Measurements from ENCODE around the gene NOTCH1. TPM values are rescaled to one million over a fixed set of nuclear protein-coding genes. Genes with fewer than 3 reads are reported as not detected.

NOTCH1 gene
- total and polyA plus RNA-seq, 11 donors, result 8.0 to 47.3 (median 20.3) TPM

DNA sequence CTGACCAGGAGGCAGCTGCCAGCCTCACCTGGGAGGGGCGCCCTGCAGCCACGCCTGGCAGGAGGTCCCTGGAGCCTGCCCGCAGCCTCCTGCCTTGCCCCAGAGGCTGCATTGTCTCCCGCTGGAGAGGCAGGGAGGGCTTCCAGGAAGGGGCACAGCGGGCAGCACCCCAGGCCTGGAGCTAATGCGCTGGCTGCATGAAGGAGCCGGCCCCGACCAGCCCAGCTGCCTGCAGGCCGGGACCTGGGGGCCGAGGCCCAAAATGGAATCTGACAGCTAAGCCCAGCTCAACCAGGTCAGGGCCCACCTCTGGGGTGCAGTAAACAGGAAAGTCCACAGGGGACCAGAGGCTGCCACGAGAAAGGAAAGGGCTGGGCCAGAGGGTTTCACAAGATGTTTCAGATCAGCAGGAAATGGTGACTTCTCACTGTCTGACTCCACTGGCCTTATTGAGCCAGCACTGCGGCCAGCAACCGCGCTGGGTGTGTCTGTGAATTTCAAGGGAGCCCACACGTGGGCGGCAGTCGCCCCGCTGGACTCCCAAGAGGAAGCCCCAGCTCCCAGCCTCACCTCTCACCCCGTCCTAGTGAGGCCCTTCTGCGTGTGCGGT, 18.6 kb upstream of the NOTCH1 start:
- Histone ChIP-seq H3K4me3 (peak overlapping the region in 2 of 12 donors; percentile 5 to 14), H3K4me1 (peaks cover 30 to 75% (median 65%) of the 10 kb centered on the region in 12 donors), H3K27me3 (no peaks in the 10 kb centered on the region), H3K27ac (peak overlapping the region; percentile 44 to 93 (median 80)), H3K36me3 (no peaks in the 10 kb centered on the region), H3K9me3 (peaks cover 0 to 1% (median 0%) of the 10 kb centered on the region in 12 donors)
- ATAC-seq, result peak; percentile 52 to 72 (median 65)
- TF ChIP-seq CTCF (IDR thresholded peaks at IDR 0.05), result peak in 5 of 12 donors; percentile 14 to 40 (median 32)
- TF ChIP-seq POLR2A (IDR thresholded peaks at IDR 0.05), result no peak
- peak; percentile 71 to 92 (median 87) for DNase-seq
- intact Hi-C loops (cut with DNase I), result loop anchor here in 1 of 10 donors (2.0 kb wide), 1 partner anchor 18 kb away; the partner anchor contains the start of gene NOTCH1
- WGBS, 4 donors, result 49 to 69% (median 62%) methylated on average over 12 to 21 of the region's 21 CpGs

- ATAC-seq (peak in 1 of 4 donors; percentile 2), DNase-seq (peak in 1 of 5 donors; percentile 31)
- no peak for TF ChIP-seq POLR2A (IDR thresholded peaks at IDR 0.05)
- no peak for TF ChIP-seq CTCF (IDR thresholded peaks at IDR 0.05)
- intact Hi-C loops (cut with DNase I), result loop anchor here in 1 of 10 donors (2.0 kb wide), 1 partner anchor 17 kb away; the partner anchor contains the start of gene NOTCH1
- Histone ChIP-seq H3K27me3 (no peaks in the 10 kb centered on the region), H3K9me3 (peaks cover 0 to 5% (median 0%) of the 10 kb centered on the region in 12 donors), H3K27ac (peak overlapping the region in 11 of 12 donors; percentile 55 to 93 (median 81)), H3K36me3 (no peaks in the 10 kb centered on the region), H3K4me3 (no peak overlapping the region), H3K4me1 (peaks cover 30 to 78% (median 61%) of the 10 kb centered on the region in 12 donors)
- WGBS, 4 donors, result 72 to 79% (median 76%) methylated on average over 13 to 19 of the region's 19 CpGs
Measured at GRCh38 chr9:136563646-136564325, 17.9 kb upstream of the NOTCH1 start.

DNA sequence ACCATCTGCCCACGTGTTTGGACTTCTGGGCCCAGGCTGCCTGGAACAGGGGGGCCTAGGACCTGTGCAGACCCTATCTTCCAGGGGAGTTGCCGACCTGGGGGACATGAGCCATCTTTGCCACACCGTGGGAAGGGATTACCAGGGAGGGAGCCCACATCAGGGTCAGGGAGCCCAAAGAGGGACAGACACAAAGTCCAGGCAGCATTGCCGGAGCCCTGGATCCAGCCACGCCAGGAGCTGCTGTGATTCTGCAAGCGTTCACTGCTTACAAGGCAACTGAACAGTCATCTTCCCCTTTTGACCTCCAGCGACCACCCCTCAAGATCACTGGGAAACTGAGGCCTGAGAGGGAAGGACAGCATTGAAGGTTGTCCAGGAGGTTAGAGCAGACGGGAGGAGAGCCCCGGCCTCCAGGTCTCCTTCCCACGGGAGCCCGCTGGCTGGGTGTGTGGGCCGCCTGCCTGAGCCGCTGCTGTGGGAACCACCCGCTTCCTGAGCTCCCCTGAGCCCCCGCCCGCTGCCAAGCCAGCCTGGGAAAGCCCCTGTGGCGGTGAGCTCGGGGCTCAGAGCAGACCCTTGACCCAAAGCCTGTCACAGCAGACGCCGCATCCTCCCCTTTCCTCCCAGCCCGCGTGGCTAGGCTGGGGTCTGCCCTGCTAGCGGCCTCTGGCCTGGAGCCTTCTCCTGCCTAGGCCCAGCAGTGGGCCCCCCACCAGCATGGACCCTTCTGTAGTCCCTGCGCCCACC, 17.1 kb upstream of the NOTCH1 start:
- 64 to 69% (median 66%) methylated on average over 15 to 24 of the region's 24 CpGs for WGBS, 4 donors
- intact Hi-C loops (cut with DNase I), result no loop called here
- Histone ChIP-seq H3K27me3 (no peaks in the 10 kb centered on the region), H3K27ac (peak overlapping the region in 5 of 12 donors; percentile 76 to 86 (median 81)), H3K4me3 (no peak overlapping the region), H3K9me3 (peaks cover 0 to 5% (median 0%) of the 10 kb centered on the region in 12 donors), H3K4me1 (peaks cover 21 to 78% (median 53%) of the 10 kb centered on the region in 12 donors), H3K36me3 (no peaks in the 10 kb centered on the region)
- TF ChIP-seq POLR2A (IDR thresholded peaks at IDR 0.05) (no peak), CTCF (IDR thresholded peaks at IDR 0.05) (no peak)
- no peak for ATAC-seq
- DNase-seq, result peak in 2 of 5 donors; percentile 41 to 53
